Measurements from ENCODE around the gene HHAT. TPM values are rescaled to one million over a fixed set of nuclear protein-coding genes. Genes with fewer than 3 reads are reported as not detected.
A peak's percentile ranks its signal among the peaks of the same experiment; 100 is the strongest.

HHAT gene
- total RNA-seq, 4 donors from 2014 or later = 3.4 to 5.2 (median 4.0) TPM

- TF ChIP-seq CTCF (IDR thresholded peaks at IDR 0.05) (no peak), POLR2A (IDR thresholded peaks at IDR 0.05) (no peak)
- Histone ChIP-seq H3K27ac (peak overlapping the region; percentile 67 to 86 (median 78)), H3K4me1 (peaks cover 31 to 52% (median 36%) of the 10 kb centered on the region in 3 donors), H3K27me3 (no peaks in the 10 kb centered on the region), H3K9me3 (no peaks in the 10 kb centered on the region), H3K36me3 (no peaks in the 10 kb centered on the region), H3K4me3 (peak overlapping the region; percentile 42 to 65 (median 53))
- DNase-seq = no peak
- intact Hi-C loops (cut with DNase I) = no loop called here
- WGBS, 2 donors = 36 to 48% methylated on average over 8 to 9 of the region's 9 CpGs
Observed at GRCh38 chr1:210291786-210292230, 36.9 kb upstream of the HHAT start.

- DNase-seq = no peak
- intact Hi-C loops (cut with DNase I) = no loop called here
- 3 to 11% methylated on average over 3 to 19 of the region's 56 CpGs for WGBS, 2 donors
- Histone ChIP-seq H3K4me3 (peak overlapping the region; percentile 42 to 65 (median 53)), H3K4me1 (peaks cover 31 to 52% (median 36%) of the 10 kb centered on the region in 3 donors), H3K36me3 (no peaks in the 10 kb centered on the region), H3K9me3 (no peaks in the 10 kb centered on the region), H3K27ac (peak overlapping the region; percentile 67 to 86 (median 78)), H3K27me3 (no peaks in the 10 kb centered on the region)
- TF ChIP-seq POLR2A (IDR thresholded peaks at IDR 0.05) = no peak
- TF ChIP-seq CTCF (IDR thresholded peaks at IDR 0.05) = peak in 5 of 6 experiments; percentile 25 to 52 (median 25)
Observed at GRCh38 chr1:210292231-210292871, 36.4 kb upstream of the HHAT start.

- H3K4me3 ChIP-seq = peak overlapping the region in 3 of 4 donors; percentile 52 to 65 (median 54)
- peaks cover 0 to 4% (median 0%) of the 10 kb centered on the region in 4 donors for H3K27me3 ChIP-seq
Observed at GRCh38 chr1:210293171-210293607, 35.5 kb upstream of the HHAT start.

GRCh38 chr1:210294999-210295745, 33.5 kb upstream of the HHAT start:
- DNase-seq = no peak
- no peaks in the 10 kb centered on the region for H3K9me3 ChIP-seq
- TF ChIP-seq POLR2A (IDR thresholded peaks at IDR 0.05) = no peak
- H3K27me3 ChIP-seq = peaks cover 0 to 4% (median 0%) of the 10 kb centered on the region in 4 donors
- no peaks in the 10 kb centered on the region for H3K36me3 ChIP-seq
- WGBS, 2 donors = 36% methylated on average over 9 to 10 of the region's 10 CpGs
- H3K27ac ChIP-seq = peak overlapping the region; percentile 6 to 68 (median 54)
- intact Hi-C loops (cut with DNase I) = no loop called here
- H3K4me1 ChIP-seq = peaks cover 31 to 78% (median 47%) of the 10 kb centered on the region in 3 donors
- H3K4me3 ChIP-seq = no peak overlapping the region

More at GRCh38 chr1:210293171-210293607, 35.5 kb upstream of the HHAT start:
- no peaks in the 10 kb centered on the region for H3K9me3 ChIP-seq
- 8 to 28% methylated on average over 5 to 6 of the region's 7 CpGs for WGBS, 2 donors
- peaks cover 31 to 58% (median 36%) of the 10 kb centered on the region in 3 donors for H3K4me1 ChIP-seq
- DNase-seq = no peak
- no peaks in the 10 kb centered on the region for H3K36me3 ChIP-seq
- no peak for TF ChIP-seq POLR2A (IDR thresholded peaks at IDR 0.05)
- TF ChIP-seq CTCF (IDR thresholded peaks at IDR 0.05) = no peak
- intact Hi-C loops (cut with DNase I) = no loop called here
- peak overlapping the region; percentile 67 to 86 (median 78) for H3K27ac ChIP-seq

- no peak for TF ChIP-seq CTCF (IDR thresholded peaks at IDR 0.05)
- TF ChIP-seq POLR2A (IDR thresholded peaks at IDR 0.05) = no peak
- Histone ChIP-seq H3K27me3 (peaks cover 0 to 4% (median 0%) of the 10 kb centered on the region in 4 donors), H3K27ac (no peak overlapping the region), H3K9me3 (no peaks in the 10 kb centered on the region), H3K4me3 (no peak overlapping the region), H3K4me1 (peaks cover 33 to 90% (median 62%) of the 10 kb centered on the region in 3 donors), H3K36me3 (no peaks in the 10 kb centered on the region)
- no peak for DNase-seq
- WGBS, 2 donors = 75 to 100% methylated on average over 3 of the region's 3 CpGs
- intact Hi-C loops (cut with DNase I) = no loop called here
Observed at GRCh38 chr1:210296682-210297081, 32.0 kb upstream of the HHAT start.

Measured in esophagus squamous epithelium (tissue), 5 donors.